Mesendoderm (in vitro differentiated cells): Measurements from ENCODE around the gene MEGF9.
A peak's percentile ranks its signal among the peaks of the same experiment; 100 is the strongest.

ENCODE experiments used
- DNase-seq: peaks from one replicate; pipeline ENCODE4 v3.0.0; 2013
- H2AK5ac ChIP-seq: 2 replicates; pipeline ENCODE4 v1.6.1; 2013; ENCODE audit warnings: low read length, inconsistent platforms
- H2BK120ac ChIP-seq: 2 replicates; pipeline ENCODE4 v1.6.1; 2013; ENCODE audit warnings: low read depth, mild to moderate bottlenecking, low read length, moderate library complexity, mixed read lengths
- H2BK15ac ChIP-seq: replicated peaks from 2 replicates; pipeline ENCODE4 v1.6.1; 2013; ENCODE audit warnings: low read depth, mild to moderate bottlenecking, moderate library complexity
- H2BK5ac ChIP-seq: 2 replicates; pipeline ENCODE4 v1.6.1; 2013; ENCODE audit warnings: low read length, inconsistent platforms
- H3K18ac ChIP-seq: 2 replicates; pipeline ENCODE4 v1.6.1; 2013; ENCODE audit warnings: mild to moderate bottlenecking, low read length, mixed read lengths
- H3K23ac ChIP-seq: one replicate; pipeline ENCODE4 v1.6.1; 2013; ENCODE audit warnings: low read length
- H3K27ac ChIP-seq: 2 replicates; pipeline ENCODE4 v1.5.1; 2013; ENCODE audit warnings: low read depth, mild to moderate bottlenecking, inconsistent platforms, low read length, moderate library complexity
- H3K27me3 ChIP-seq: 2 replicates; pipeline ENCODE4 v1.6.1; 2013; ENCODE audit warnings: low read length, control low read depth, mild to moderate bottlenecking, inconsistent platforms; ENCODE audit not compliant: insufficient read depth, poor library complexity
- H3K36me3 ChIP-seq: 2 replicates; pipeline ENCODE4 v1.6.1; 2013; ENCODE audit warnings: low read length, inconsistent platforms; ENCODE audit not compliant: control insufficient read depth, insufficient read depth
- H3K4ac ChIP-seq: one replicate; pipeline ENCODE4 v1.6.1; 2013; ENCODE audit warnings: low read depth, mild to moderate bottlenecking, low read length, moderate library complexity
- H3K4me1 ChIP-seq: 2 replicates; pipeline ENCODE4 v1.6.1; 2013; ENCODE audit warnings: low read depth, low read length, inconsistent platforms; ENCODE audit not compliant: control insufficient read depth
- H3K4me2 ChIP-seq: 2 replicates; pipeline ENCODE4 v1.6.1; 2013; ENCODE audit warnings: low read length
- H3K4me3 ChIP-seq: 2 replicates; pipeline ENCODE4 v1.5.1; 2013; ENCODE audit warnings: mild to moderate bottlenecking, low read length
- H3K56ac ChIP-seq: one replicate; pipeline ENCODE4 v1.6.1; 2013; ENCODE audit warnings: low read length
- H3K79me1 ChIP-seq: 2 replicates; pipeline ENCODE4 v1.6.1; 2013; ENCODE audit warnings: low read length, inconsistent platforms
- H3K79me2 ChIP-seq: 2 replicates; pipeline ENCODE4 v1.6.1; 2013; ENCODE audit warnings: mild to moderate bottlenecking, low read length; ENCODE audit not compliant: control insufficient read depth, insufficient read depth
- H3K9ac ChIP-seq: 2 replicates; pipeline ENCODE4 v1.6.1; 2013; ENCODE audit warnings: low read length, inconsistent platforms
- H4K5ac ChIP-seq: one replicate; pipeline ENCODE4 v1.6.1; 2013; ENCODE audit warnings: low read length
- H4K8ac ChIP-seq: one replicate; pipeline ENCODE4 v1.6.1; 2013; ENCODE audit warnings: low read depth, mild to moderate bottlenecking, control low read depth, low read length, moderate library complexity
- WGBS: extraction: QIAGEN DNeasy Blood & Tissue Kit; methylation state at CpG from one replicate; pipeline ENCODE4 v1.1.7; 2013; ENCODE audit warnings: low lambda C conversion rate, missing lambda C conversion rate; ENCODE audit not compliant: insufficient coverage; ENCODE audit errors: extremely low coverage; 5-methylcytosine and 5-hydroxymethylcytosine counted together

Gene MEGF9

GRCh38 chr9:120628207-120628924 is 85.9 kb downstream of the MEGF9 start:
- Histone ChIP-seq H3K18ac (no peak overlapping the region), H3K4me1 (no peaks in the 10 kb centered on the region), H3K4me2 (no peak overlapping the region), H3K27ac (no peak overlapping the region), H4K5ac (no peak overlapping the region), H3K79me1 (no peaks in the 10 kb centered on the region), H4K8ac (no peak overlapping the region), H2BK120ac (no peak overlapping the region), H3K27me3 (no peaks in the 10 kb centered on the region), H3K79me2 (no peaks in the 10 kb centered on the region), H3K4ac (no peak overlapping the region), H3K9ac (no peak overlapping the region), H2AK5ac (no peak overlapping the region), H2BK15ac (no peak overlapping the region), H3K23ac (no peak overlapping the region), H3K56ac (no peak overlapping the region), H3K36me3 (no peaks in the 10 kb centered on the region), H3K4me3 (no peak overlapping the region), H2BK5ac (no peak overlapping the region)
- no CpG with 5 or more reads among the region's 4 CpGs for WGBS
- no peak for DNase-seq

- Histone ChIP-seq H3K23ac (no peak overlapping the region), H3K36me3 (no peaks in the 10 kb centered on the region), H2BK15ac (no peak overlapping the region), H4K8ac (no peak overlapping the region), H3K56ac (no peak overlapping the region), H3K27ac (no peak overlapping the region), H3K27me3 (no peaks in the 10 kb centered on the region), H2AK5ac (no peak overlapping the region), H3K18ac (no peak overlapping the region), H3K4ac (no peak overlapping the region), H3K4me3 (no peak overlapping the region), H3K4me1 (no peaks in the 10 kb centered on the region), H3K4me2 (no peak overlapping the region), H2BK120ac (no peak overlapping the region), H3K79me2 (no peaks in the 10 kb centered on the region), H3K9ac (no peak overlapping the region), H2BK5ac (no peak overlapping the region), H4K5ac (no peak overlapping the region), H3K79me1 (no peaks in the 10 kb centered on the region)
- no CpG with 5 or more reads among the region's 2 CpGs for WGBS
- DNase-seq, result no peak
Observed at GRCh38 chr9:120627073-120627472, 87.2 kb downstream of the MEGF9 start.

- no peak overlapping the region for H3K4me2 ChIP-seq
Observed at GRCh38 chr9:120626512-120626911, 87.8 kb downstream of the MEGF9 start.

GRCh38 chr9:120625222-120625621 is 89.0 kb downstream of the MEGF9 start:
- Histone ChIP-seq H2BK15ac (no peak overlapping the region), H3K27ac (no peak overlapping the region), H3K4me3 (no peak overlapping the region), H2AK5ac (no peak overlapping the region), H2BK5ac (no peak overlapping the region), H3K79me1 (no peaks in the 10 kb centered on the region), H3K79me2 (no peaks in the 10 kb centered on the region), H2BK120ac (no peak overlapping the region), H3K27me3 (no peaks in the 10 kb centered on the region), H4K8ac (no peak overlapping the region), H3K4me1 (no peaks in the 10 kb centered on the region), H4K5ac (no peak overlapping the region), H3K9ac (no peak overlapping the region), H3K56ac (no peak overlapping the region), H3K18ac (no peak overlapping the region), H3K4me2 (no peak overlapping the region), H3K23ac (no peak overlapping the region), H3K36me3 (no peaks in the 10 kb centered on the region), H3K4ac (no peak overlapping the region)
- DNase-seq, result peak; percentile 10
- no CpG with 5 or more reads among the region's 6 CpGs for WGBS

More at GRCh38 chr9:120626512-120626911, 87.8 kb downstream of the MEGF9 start:
- H3K27me3 ChIP-seq, result no peaks in the 10 kb centered on the region
- H2BK5ac ChIP-seq, result no peak overlapping the region
- no peak overlapping the region for H3K9ac ChIP-seq
- H3K79me1 ChIP-seq, result no peaks in the 10 kb centered on the region
- H3K4me3 ChIP-seq, result no peak overlapping the region
- no peak overlapping the region for H2BK15ac ChIP-seq
- H3K4ac ChIP-seq, result no peak overlapping the region
- no peak overlapping the region for H3K18ac ChIP-seq
- WGBS, result no CpG with 5 or more reads among the region's 1 CpG
- no peak overlapping the region for H2BK120ac ChIP-seq
- H3K56ac ChIP-seq, result no peak overlapping the region
- H3K79me2 ChIP-seq, result no peaks in the 10 kb centered on the region
- no peak overlapping the region for H3K23ac ChIP-seq
- H3K36me3 ChIP-seq, result no peaks in the 10 kb centered on the region
- H2AK5ac ChIP-seq, result no peak overlapping the region
- H3K4me1 ChIP-seq, result no peaks in the 10 kb centered on the region
- DNase-seq, result no peak
- no peak overlapping the region for H3K27ac ChIP-seq
- no peak overlapping the region for H4K8ac ChIP-seq
- H4K5ac ChIP-seq, result no peak overlapping the region

GRCh38 chr9:120622790-120623189 is 91.5 kb downstream of the MEGF9 start:
- Histone ChIP-seq H4K8ac (no peak overlapping the region), H3K23ac (no peak overlapping the region)
- no peak for DNase-seq

GRCh38 chr9:120621941-120622340 is 92.3 kb downstream of the MEGF9 start:
- WGBS, result no CpG with 5 or more reads among the region's 1 CpG
- no peak overlapping the region for H3K18ac ChIP-seq
- no peak overlapping the region for H4K5ac ChIP-seq
- no peak overlapping the region for H3K27ac ChIP-seq
- no peaks in the 10 kb centered on the region for H3K79me1 ChIP-seq
- H2BK5ac ChIP-seq, result no peak overlapping the region
- H3K9ac ChIP-seq, result no peak overlapping the region
- no peak overlapping the region for H2BK120ac ChIP-seq
- no peak for DNase-seq
- H3K27me3 ChIP-seq, result no peaks in the 10 kb centered on the region
- H3K23ac ChIP-seq, result no peak overlapping the region
- no peaks in the 10 kb centered on the region for H3K36me3 ChIP-seq
- no peak overlapping the region for H3K4me2 ChIP-seq
- no peak overlapping the region for H2AK5ac ChIP-seq
- no peaks in the 10 kb centered on the region for H3K79me2 ChIP-seq
- H2BK15ac ChIP-seq, result no peak overlapping the region
- no peak overlapping the region for H3K4ac ChIP-seq
- no peaks in the 10 kb centered on the region for H3K4me1 ChIP-seq
- H3K56ac ChIP-seq, result no peak overlapping the region
- no peak overlapping the region for H4K8ac ChIP-seq
- no peak overlapping the region for H3K4me3 ChIP-seq

More at GRCh38 chr9:120622790-120623189, 91.5 kb downstream of the MEGF9 start:
- no peaks in the 10 kb centered on the region for H3K4me1 ChIP-seq
- H3K79me1 ChIP-seq, result no peaks in the 10 kb centered on the region
- no peak overlapping the region for H2BK5ac ChIP-seq
- no peak overlapping the region for H3K56ac ChIP-seq
- no peak overlapping the region for H3K9ac ChIP-seq
- H2BK120ac ChIP-seq, result no peak overlapping the region
- H3K36me3 ChIP-seq, result no peaks in the 10 kb centered on the region
- no peak overlapping the region for H2BK15ac ChIP-seq
- no peak overlapping the region for H3K27ac ChIP-seq
- no peaks in the 10 kb centered on the region for H3K27me3 ChIP-seq
- H3K18ac ChIP-seq, result no peak overlapping the region
- H3K4me3 ChIP-seq, result no peak overlapping the region
- no peak overlapping the region for H3K4ac ChIP-seq
- no peak overlapping the region for H3K4me2 ChIP-seq
- H2AK5ac ChIP-seq, result no peak overlapping the region
- H4K5ac ChIP-seq, result no peak overlapping the region
- no peaks in the 10 kb centered on the region for H3K79me2 ChIP-seq
